HT-29 (cell line): ENCODE results near the gene BNC2. TPM values are rescaled to one million over a fixed set of nuclear protein-coding genes. Genes with fewer than 3 reads are reported as not detected.

Experiments
- DNase-seq: peaks from one replicate; pipeline ENCODE4 v3.0.0-alpha.2; 2015; ENCODE audit warnings: low spot score
- total RNA-seq: library from RNA; depleted of rRNA; stranded (reverse); fragments of >200 nt; shearing (Covaris generic); gene quantifications from 2 replicates; pipeline ENCODE4 v1.2.3, GENCODE V29; 2014

BNC2 gene
- total RNA-seq, 1 experiment from 2014 or later, result not detected

DNA sequence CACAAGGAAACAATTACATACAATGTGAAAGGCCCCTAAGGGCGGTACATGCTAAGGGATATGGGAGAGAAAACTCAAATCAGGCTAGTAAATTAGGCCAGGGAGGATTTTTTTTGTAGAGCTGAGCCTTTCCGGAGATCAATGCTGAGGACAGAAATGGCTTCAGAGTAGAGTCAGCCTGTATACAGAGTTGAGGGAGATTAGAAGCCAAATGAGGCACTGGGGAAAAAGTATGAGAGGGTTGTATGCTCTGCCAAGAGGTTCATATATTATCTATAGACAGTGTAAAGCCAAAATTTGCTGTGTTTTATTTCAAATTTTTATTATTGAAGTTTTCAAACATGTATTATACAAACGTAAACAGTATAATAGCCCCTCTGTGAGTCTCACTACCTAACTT lies 103.1 kb downstream of the BNC2 start:
- DNase-seq, result no peak

GRCh38 chr9:16763946-16764345 lies 106.5 kb downstream of the BNC2 start:
- no peak for DNase-seq

- no peak for DNase-seq
Observed at GRCh38 chr9:16755467-16756160, 114.9 kb downstream of the BNC2 start.

- no peak for DNase-seq
Observed at GRCh38 chr9:16754662-16755061, 115.8 kb downstream of the BNC2 start.

DNA sequence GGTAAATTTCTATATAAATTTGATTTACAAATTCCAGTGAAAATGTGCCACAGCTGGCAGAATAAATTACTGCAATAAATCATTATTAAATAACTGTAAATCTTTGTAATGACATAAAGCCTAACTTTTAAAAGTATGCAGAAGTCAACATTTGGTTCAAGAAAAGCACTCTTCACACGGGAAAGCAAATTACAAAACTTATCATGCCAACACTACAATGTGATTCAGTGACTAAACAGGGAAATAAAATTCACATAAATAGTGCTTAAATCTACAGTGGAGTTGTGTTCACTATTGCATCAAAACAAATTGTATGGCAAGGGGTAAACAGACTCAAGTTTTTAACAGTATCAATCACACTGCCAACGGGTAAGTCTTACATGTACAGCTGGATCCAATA lies 117.2 kb downstream of the BNC2 start:
- no peak for DNase-seq

DNA sequence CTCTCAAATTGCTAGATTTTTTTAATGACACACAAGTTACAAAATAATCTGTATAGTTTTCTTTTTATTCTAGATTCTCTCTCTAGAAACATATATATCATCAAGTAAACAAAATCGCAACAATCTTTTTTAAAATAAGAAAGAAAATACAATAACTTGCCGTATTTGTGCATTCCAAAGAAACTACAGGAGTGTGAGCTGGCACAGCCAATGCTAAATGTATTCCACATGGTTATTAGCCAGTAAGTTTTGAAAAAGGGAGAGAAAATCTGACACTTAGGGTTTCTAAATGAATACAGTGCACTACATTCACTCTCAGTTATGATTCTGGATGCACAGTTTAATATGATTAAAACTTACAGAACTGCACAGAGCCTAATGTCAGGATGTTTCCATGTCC lies 117.9 kb downstream of the BNC2 start:
- DNase-seq, result no peak

- DNase-seq, result no peak
Observed at GRCh38 chr9:16750553-16750952, 119.9 kb downstream of the BNC2 start.

DNA sequence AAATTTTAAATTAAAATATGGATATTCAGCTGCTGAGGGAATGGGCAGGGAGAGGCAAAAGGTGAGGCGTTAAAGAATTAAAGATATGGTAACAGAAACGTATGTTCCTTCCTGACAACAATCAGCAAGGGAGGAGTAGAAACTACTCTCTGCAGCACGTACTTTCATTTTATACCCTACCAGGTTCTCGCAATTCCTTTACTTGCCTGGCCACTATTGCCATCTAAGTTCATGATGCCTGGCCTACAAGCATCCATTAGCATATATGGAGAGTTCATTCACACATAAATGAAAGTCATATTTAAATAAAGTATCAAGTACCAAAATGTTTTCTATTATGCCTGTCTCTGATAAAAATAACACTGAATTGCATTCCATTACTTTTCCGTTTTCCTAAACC lies 125.1 kb downstream of the BNC2 start:
- DNase-seq, result no peak

- DNase-seq, result no peak
Observed at GRCh38 chr9:16744394-16744793, 126.1 kb downstream of the BNC2 start.

DNA sequence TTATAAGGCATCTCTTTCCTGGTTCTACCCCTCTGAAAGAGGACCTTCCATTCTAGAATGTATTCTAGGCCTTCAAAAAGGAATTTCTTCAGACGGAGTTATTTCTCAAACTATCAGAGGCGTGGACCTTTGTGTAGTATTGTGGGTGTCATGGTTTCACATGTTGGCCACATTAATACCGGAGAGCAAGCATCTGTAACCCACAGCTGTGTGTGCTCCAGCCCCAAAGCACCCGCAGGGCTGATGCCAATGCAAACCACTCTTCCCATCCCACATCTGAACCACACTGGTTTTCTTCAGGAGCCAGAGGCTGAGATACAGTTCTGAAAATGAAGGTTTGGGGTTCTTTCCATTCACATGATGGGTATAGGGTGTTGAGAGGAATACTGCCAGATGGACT lies 127.1 kb downstream of the BNC2 start:
- DNase-seq, result no peak

GRCh38 chr9:16735001-16735400 lies 135.5 kb downstream of the BNC2 start:
- no peak for DNase-seq

DNA sequence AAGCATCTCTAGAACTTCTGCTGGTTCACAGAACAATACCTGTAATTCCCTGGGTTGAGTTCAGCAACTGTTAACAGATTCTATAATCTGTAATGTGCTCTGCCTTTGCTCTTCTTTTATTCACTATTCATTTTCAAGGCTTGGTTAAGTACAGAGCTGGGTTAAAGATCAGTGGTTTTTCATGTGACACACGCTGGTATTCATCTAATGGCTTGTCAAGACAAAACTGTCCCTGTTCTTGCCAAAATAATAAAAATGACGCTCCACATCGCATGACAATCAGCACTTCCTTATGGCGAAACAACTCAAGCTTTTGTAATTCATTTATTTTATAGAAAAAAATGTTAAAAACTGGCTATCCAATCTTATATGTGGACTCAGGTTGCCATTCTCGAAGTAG lies 137.9 kb downstream of the BNC2 start:
- no peak for DNase-seq

- no peak for DNase-seq
Observed at GRCh38 chr9:16730162-16730561, 140.3 kb downstream of the BNC2 start.

DNA sequence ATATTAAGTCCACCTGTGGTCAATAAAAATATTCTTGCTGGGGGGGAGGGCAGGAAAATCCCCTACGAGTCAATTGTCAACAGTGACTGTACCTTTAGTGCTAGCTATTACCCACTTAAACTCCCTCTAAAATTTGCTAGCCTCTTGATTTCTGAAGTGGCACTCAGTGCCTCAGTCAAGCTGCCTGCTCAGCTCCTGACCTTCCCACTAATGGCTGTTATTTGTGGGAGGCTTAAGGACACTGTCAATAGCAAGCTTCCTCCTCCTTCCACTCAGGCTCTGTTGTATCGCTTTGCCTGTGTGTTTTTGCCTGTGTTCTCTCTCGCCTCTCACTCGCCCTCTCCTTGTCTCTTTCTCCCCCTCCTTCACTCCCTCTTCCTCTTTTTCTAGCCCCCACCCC lies 140.8 kb downstream of the BNC2 start:
- DNase-seq, result no peak

DNA sequence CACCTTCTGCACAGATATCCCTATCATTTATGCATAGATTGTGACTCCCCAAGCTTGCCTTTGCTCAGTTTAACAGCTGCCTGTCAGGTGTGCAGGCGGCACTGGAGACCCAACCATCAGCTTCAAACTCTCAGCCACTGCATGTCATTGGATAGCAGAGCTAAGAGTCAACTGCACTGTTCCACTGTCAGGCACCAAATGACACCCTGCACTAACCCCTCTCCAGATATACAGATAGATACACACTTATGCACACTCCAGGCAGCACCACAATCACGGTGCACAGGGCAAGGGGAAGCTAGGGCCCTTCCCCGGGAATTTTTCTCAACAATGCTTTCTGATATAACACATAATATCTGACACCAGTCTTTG lies 142.3 kb downstream of the BNC2 start:
- no peak for DNase-seq

- DNase-seq, result no peak
Observed at GRCh38 chr9:16727452-16728136, 142.9 kb downstream of the BNC2 start.

- DNase-seq, result no peak
Observed at GRCh38 chr9:16726718-16727451, 143.6 kb downstream of the BNC2 start.

DNA sequence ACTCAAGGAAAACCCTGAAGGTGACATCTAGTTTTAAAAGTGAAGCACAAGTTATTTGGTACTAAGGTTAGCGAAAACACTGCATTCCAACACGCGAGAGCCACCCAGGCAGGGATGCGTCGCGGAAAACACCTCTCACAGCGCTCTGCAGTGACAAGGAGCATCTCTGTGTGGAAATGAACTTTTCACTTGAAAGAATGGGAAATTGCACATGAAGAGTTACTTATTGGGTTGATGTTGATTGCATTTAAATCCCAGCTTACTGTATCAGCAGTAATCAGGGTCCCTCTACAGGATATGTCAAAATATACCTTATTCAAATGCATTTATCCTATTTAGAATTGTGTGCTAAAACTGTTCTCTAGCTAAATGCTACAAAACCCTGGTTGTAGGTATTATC lies 144.4 kb downstream of the BNC2 start:
- DNase-seq, result no peak

GRCh38 chr9:16725066-16725465 lies 145.4 kb downstream of the BNC2 start:
- DNase-seq, result no peak

- no peak for DNase-seq
Observed at GRCh38 chr9:16721972-16722371, 148.5 kb downstream of the BNC2 start.

- DNase-seq, result no peak
Observed at GRCh38 chr9:16720386-16720785, 150.1 kb downstream of the BNC2 start.

GRCh38 chr9:16719921-16720320 lies 150.5 kb downstream of the BNC2 start:
- no peak for DNase-seq

DNA sequence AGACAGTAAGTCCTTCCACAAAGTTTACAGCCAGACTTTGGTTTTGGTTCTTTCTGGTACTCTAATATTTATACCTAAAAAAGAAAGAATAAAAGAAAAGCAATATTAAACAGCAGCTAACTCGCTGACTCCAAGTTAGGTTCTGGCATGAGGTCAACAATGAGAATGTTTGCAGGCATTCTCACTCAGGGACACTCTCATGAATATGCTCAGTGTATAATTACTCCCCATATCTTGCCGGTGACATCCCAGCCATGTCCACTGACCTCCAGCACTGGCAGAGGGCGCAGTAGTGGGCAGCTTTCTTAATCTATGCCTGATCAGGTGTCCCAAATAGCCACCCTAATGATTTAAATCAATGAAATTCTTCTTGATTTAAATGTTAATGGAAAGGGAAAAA lies 151.5 kb downstream of the BNC2 start:
- DNase-seq, result no peak
